SU-DHL-6 (cell line): ENCODE measurements around the gene SOX5.

Source experiments
- H2AFZ ChIP-seq: fragments of 200-600 bp; sonication (generic); 2 replicates; pipeline ENCODE4 v1.6.1; 2014; ENCODE audit warnings: low read depth, mild to moderate bottlenecking, moderate library complexity, mixed read lengths, antibody characterized with exemption, low read length; ENCODE audit not compliant: severe bottlenecking
- H3F3A ChIP-seq: fragments of 200-600 bp; shearing (Covaris generic); 2 replicates; pipeline ENCODE4 v1.6.0; 2016; ENCODE audit warnings: antibody characterized with exemption, mild to moderate bottlenecking; ENCODE audit not compliant: insufficient read depth
- H3K27ac ChIP-seq: fragments of 200-600 bp; sonication (generic); 2 replicates; pipeline ENCODE4 v1.5.1; 2016; ENCODE audit warnings: low read depth, mild to moderate bottlenecking, low read length, moderate library complexity, mixed read lengths
- H3K27me3 ChIP-seq: fragments of 200-600 bp; sonication (generic), shearing (Covaris generic); 2 replicates; pipeline ENCODE4 v1.6.0; 2014; ENCODE audit warnings: mild to moderate bottlenecking, low read length
- H3K36me3 ChIP-seq: fragments of 200-600 bp; sonication (generic); 2 replicates; pipeline ENCODE4 v1.6.1; 2014; ENCODE audit warnings: mild to moderate bottlenecking, low read length, mixed read lengths
- H3K4me2 ChIP-seq: fragments of 300-600, 200-600 bp; shearing (Covaris generic), sonication (generic); 2 replicates; pipeline ENCODE4 v1.6.0; 2014; ENCODE audit warnings: low read length, low read depth, mild to moderate bottlenecking; ENCODE audit not compliant: poor library complexity, severe bottlenecking
- H3K4me3 ChIP-seq: fragments of 200-600 bp; sonication (generic); 2 replicates; pipeline ENCODE4 v1.5.1; 2014; ENCODE audit warnings: antibody characterized with exemption, low read length, mild to moderate bottlenecking, mixed read lengths; ENCODE audit not compliant: insufficient read depth, poor library complexity, severe bottlenecking
- H3K79me2 ChIP-seq: fragments of 200-600 bp; sonication (generic); 2 replicates; pipeline ENCODE4 v1.6.1; 2014; ENCODE audit warnings: mild to moderate bottlenecking, low read length, moderate library complexity; ENCODE audit not compliant: insufficient read depth
- H3K9ac ChIP-seq: fragments of 200-600 bp; sonication (generic); 2 replicates; pipeline ENCODE4 v1.7.0; 2014; ENCODE audit warnings: mild to moderate bottlenecking, low read length
- H3K9me2 ChIP-seq: fragments of 200-600 bp; sonication (generic); replicated peaks from 2 replicates; pipeline ENCODE4 v1.6.1; 2014; ENCODE audit warnings: low read length; ENCODE audit not compliant: insufficient read depth
- H3K9me3 ChIP-seq: fragments of 200-600 bp; sonication (generic); 2 replicates; pipeline ENCODE4 v1.6.1; 2014; ENCODE audit warnings: low read length, mixed read lengths; ENCODE audit not compliant: insufficient read depth
- H4K20me1 ChIP-seq: fragments of 200-600 bp; sonication (generic); 2 replicates; pipeline ENCODE4 v1.6.1; 2014; ENCODE audit warnings: low read depth, mild to moderate bottlenecking, antibody characterized with exemption, low read length, moderate library complexity, mixed read lengths
- CTCF ChIP-seq: fragments of 200-600 bp; sonication (generic); IDR thresholded peaks from one replicate; pipeline ENCODE4 v1.5.1; 2017; ENCODE audit warnings: antibody characterized with exemption, mild to moderate bottlenecking, low read length, moderate library complexity; ENCODE audit not compliant: insufficient read depth, poor library complexity, severe bottlenecking
- EZH2phosphoT487 ChIP-seq: fragments of 200-600 bp; sonication (generic), shearing (Covaris generic); conservative IDR thresholded peaks from 2 replicates; pipeline ENCODE4 v1.6.1; 2018; ENCODE audit warnings: mild to moderate bottlenecking, antibody characterized with exemption, low read length, moderate library complexity, mixed read lengths

Gene SOX5

DNA sequence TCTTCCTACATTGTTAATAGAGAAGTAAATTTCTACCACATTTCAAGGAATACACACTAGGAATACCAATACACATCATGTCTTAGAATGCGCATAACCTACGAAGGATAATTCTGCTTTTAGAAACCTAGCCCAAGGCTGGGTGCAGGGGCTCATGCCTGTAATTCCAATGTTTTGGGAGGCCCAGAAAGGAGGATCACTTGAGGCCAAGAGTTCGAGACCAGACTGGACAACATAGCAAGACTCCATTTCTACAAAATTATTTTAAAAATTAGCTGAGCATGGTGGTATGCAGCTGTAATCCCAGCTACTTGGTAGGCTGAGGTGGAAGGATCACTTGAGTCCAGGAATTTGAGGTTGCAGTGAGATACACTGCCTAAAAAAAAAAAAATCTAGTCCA, 206.9 kb downstream of the SOX5 start:
- no peak overlapping the region for H2AFZ ChIP-seq
- no peaks in the 10 kb centered on the region for H3K9me3 ChIP-seq
- no peaks in the 10 kb centered on the region for H3K27me3 ChIP-seq
- no peak overlapping the region for H3K27ac ChIP-seq
- H4K20me1 ChIP-seq = no peaks in the 10 kb centered on the region
- TF ChIP-seq CTCF = no peak
- no peak for TF ChIP-seq EZH2phosphoT487
- no peak overlapping the region for H3K4me3 ChIP-seq
- no peaks in the 10 kb centered on the region for H3K79me2 ChIP-seq
- no peaks in the 10 kb centered on the region for H3F3A ChIP-seq
- no peaks in the 10 kb centered on the region for H3K36me3 ChIP-seq
- no peak overlapping the region for H3K9ac ChIP-seq
- H3K4me2 ChIP-seq = no peak overlapping the region
- H3K9me2 ChIP-seq = no peaks in the 10 kb centered on the region

GRCh38 chr12:23731493-23731892, 218.0 kb downstream of the SOX5 start:
- Histone ChIP-seq H3K36me3 (no peaks in the 10 kb centered on the region), H3K4me3 (no peak overlapping the region), H3K79me2 (no peaks in the 10 kb centered on the region), H3F3A (no peaks in the 10 kb centered on the region), H4K20me1 (no peaks in the 10 kb centered on the region), H3K9me3 (0 out of 2 replicates have a peak, but pooled peaks cover 2% of the 10 kb centered on the region), H3K27me3 (no peaks in the 10 kb centered on the region), H3K9me2 (no peaks in the 10 kb centered on the region), H3K4me2 (no peak overlapping the region), H3K27ac (no peak overlapping the region), H2AFZ (no peak overlapping the region), H3K9ac (no peak overlapping the region)
- TF ChIP-seq CTCF = no peak
- no peak for TF ChIP-seq EZH2phosphoT487

GRCh38 chr12:23731035-23731434, 218.4 kb downstream of the SOX5 start:
- Histone ChIP-seq H3K27me3 (no peaks in the 10 kb centered on the region), H3K9me2 (no peaks in the 10 kb centered on the region), H3F3A (no peaks in the 10 kb centered on the region), H4K20me1 (no peaks in the 10 kb centered on the region), H3K36me3 (no peaks in the 10 kb centered on the region), H3K27ac (no peak overlapping the region), H3K4me2 (no peak overlapping the region), H2AFZ (no peak overlapping the region), H3K9me3 (0 out of 2 replicates have a peak, but pooled peaks cover 4% of the 10 kb centered on the region), H3K9ac (no peak overlapping the region), H3K4me3 (no peak overlapping the region), H3K79me2 (no peaks in the 10 kb centered on the region)
- no peak for TF ChIP-seq CTCF
- no peak for TF ChIP-seq EZH2phosphoT487

GRCh38 chr12:23729359-23729758, 220.1 kb downstream of the SOX5 start:
- TF ChIP-seq CTCF (no peak), EZH2phosphoT487 (no peak)
- Histone ChIP-seq H3K4me2 (no peak overlapping the region), H3K36me3 (no peaks in the 10 kb centered on the region), H3K27ac (no peak overlapping the region), H3K4me3 (no peak overlapping the region), H3K9me2 (no peaks in the 10 kb centered on the region), H3F3A (no peaks in the 10 kb centered on the region), H3K79me2 (no peaks in the 10 kb centered on the region), H3K9me3 (0 out of 2 replicates have a peak, but pooled peaks cover 4% of the 10 kb centered on the region), H2AFZ (no peak overlapping the region), H4K20me1 (no peaks in the 10 kb centered on the region), H3K9ac (no peak overlapping the region), H3K27me3 (no peaks in the 10 kb centered on the region)
